SK-N-SH treated with all-trans-retinoic acid at 6 μM for 48 hours (cell line): ENCODE data around the gene ARHGAP24.

Experiments
- ATAC-seq: fragments of 200-7000 bp; cut with Tn5 transposase; 3 replicates; pipeline ENCODE4 v1.9.1; 2020; ENCODE audit warnings: mild to moderate bottlenecking, moderate library complexity
- BACH2 ChIP-seq: fragments of 250-450 bp; sonication (Bioruptor Pico); IDR thresholded peaks from 2 replicates; pipeline ENCODE4 v1.9.0; 2021; ENCODE audit warnings: mild to moderate bottlenecking, borderline replicate concordance
- CSDC2 ChIP-seq: fragments of 250-450 bp; sonication (Bioruptor Pico); IDR thresholded peaks from 2 replicates; pipeline ENCODE4 v1.5.0; 2020; ENCODE audit warnings: mild to moderate bottlenecking, moderate library complexity
- CSRNP3 ChIP-seq: fragments of 250-450 bp; sonication (Bioruptor Pico); IDR thresholded peaks from 2 replicates; pipeline ENCODE4 v1.5.1; 2021; ENCODE audit warnings: mild to moderate bottlenecking, moderate library complexity
- ESRRG ChIP-seq: fragments of 250-450 bp; sonication (Bioruptor Pico); IDR thresholded peaks from 2 replicates; pipeline ENCODE4 v1.6.1; 2021; ENCODE audit warnings: mild to moderate bottlenecking
- GLIS3 ChIP-seq: fragments of 250-450 bp; sonication (Bioruptor Pico); IDR thresholded peaks from 2 replicates; pipeline ENCODE4 v1.5.0; 2020; ENCODE audit warnings: mild to moderate bottlenecking, moderate library complexity
- PATZ1 ChIP-seq: fragments of 250-450 bp; sonication (Bioruptor Pico); IDR thresholded peaks from 2 replicates; pipeline ENCODE4 v1.8.0; 2020; ENCODE audit warnings: mild to moderate bottlenecking, moderate library complexity, borderline replicate concordance
- POU6F1 ChIP-seq: fragments of 250-450 bp; sonication (Bioruptor Pico); IDR thresholded peaks from 2 replicates; pipeline ENCODE4 v1.8.0; 2021; ENCODE audit warnings: low read depth, mild to moderate bottlenecking, moderate library complexity, borderline replicate concordance
- RARB ChIP-seq: fragments of 250-450 bp; sonication (Bioruptor Pico); IDR thresholded peaks from 2 replicates; pipeline ENCODE4 v1.8.0; 2021; ENCODE audit warnings: mild to moderate bottlenecking, moderate library complexity
- SNAI2 ChIP-seq: fragments of 250-450 bp; sonication (Bioruptor Pico); IDR thresholded peaks from 2 replicates; pipeline ENCODE4 v1.5.0; 2020; ENCODE audit warnings: mild to moderate bottlenecking, moderate library complexity
- TCF4 ChIP-seq: fragments of 250-450 bp; sonication (Bioruptor Pico); IDR thresholded peaks from 2 replicates; pipeline ENCODE4 v1.8.0; 2021; ENCODE audit warnings: mild to moderate bottlenecking, moderate library complexity, borderline replicate concordance
- TOX ChIP-seq: fragments of 250-450 bp; sonication (Bioruptor Pico); IDR thresholded peaks from 2 replicates; pipeline ENCODE4 v1.8.0; 2021; ENCODE audit warnings: mild to moderate bottlenecking, moderate library complexity, borderline replicate concordance
- TSHZ2 ChIP-seq: fragments of 250-450 bp; sonication (Bioruptor Pico); IDR thresholded peaks from 2 replicates; pipeline ENCODE4 v1.5.0; 2020; ENCODE audit warnings: mild to moderate bottlenecking, moderate library complexity
- ZC3H10 ChIP-seq: fragments of 250-450 bp; sonication (Bioruptor Pico); IDR thresholded peaks from 2 replicates; pipeline ENCODE4 v1.5.1; 2021; ENCODE audit warnings: mild to moderate bottlenecking, moderate library complexity
- ZFP3 ChIP-seq: fragments of 250-450 bp; sonication (Bioruptor Pico); IDR thresholded peaks from 2 replicates; pipeline ENCODE4 v1.5.0; 2020; ENCODE audit warnings: mild to moderate bottlenecking, moderate library complexity
- ZFP30 ChIP-seq: fragments of 450-650 bp; formaldehyde crosslinking; IDR thresholded peaks from 2 replicates; pipeline ENCODE4 v1.5.0; 2022; ENCODE audit warnings: mild to moderate bottlenecking, moderate library complexity
- ZNF565 ChIP-seq: fragments of 450-650 bp; formaldehyde crosslinking; conservative IDR thresholded peaks from 2 replicates; pipeline ENCODE4 v1.5.0; 2020; ENCODE audit warnings: low read depth, mild to moderate bottlenecking, moderate library complexity
- ZNF70 ChIP-seq: fragments of 450-650 bp; formaldehyde crosslinking; IDR thresholded peaks from 2 replicates; pipeline ENCODE4 v1.5.0; 2020; ENCODE audit warnings: mild to moderate bottlenecking, moderate library complexity
- ZNF8 ChIP-seq: fragments of 450-650 bp; formaldehyde crosslinking; IDR thresholded peaks from 2 replicates; pipeline ENCODE4 v1.5.0; 2020; ENCODE audit warnings: mild to moderate bottlenecking, moderate library complexity

Gene ARHGAP24

GRCh38 chr4:85520765-85521749, 46.1 kb downstream of the ARHGAP24 start (continued):
- TF ChIP-seq ZC3H10 (CRISPR knock-in tag): no peak
- TF ChIP-seq, all 23 proteins: peak for 0

- no peak for ATAC-seq
- TF ChIP-seq SNAI2: no peak
Measured at GRCh38 chr4:85522277-85522676, 47.3 kb downstream of the ARHGAP24 start.

GRCh38 chr4:85522836-85523235, 47.9 kb downstream of the ARHGAP24 start:
- TF ChIP-seq ZFP30 (CRISPR knock-in tag) (no peak), ZNF8 (no peak), CSRNP3 (CRISPR knock-in tag) (no peak), TOX (CRISPR knock-in tag) (no peak), POU6F1 (CRISPR knock-in tag) (no peak), TSHZ2 (no peak), ZNF70 (CRISPR knock-in tag) (no peak), BACH2 (CRISPR knock-in tag) (no peak), ESRRG (CRISPR knock-in tag) (no peak), ZC3H10 (CRISPR knock-in tag) (no peak)
- no peak for ATAC-seq

- TF ChIP-seq PATZ1 (CRISPR knock-in tag) (no peak), RARB (CRISPR knock-in tag) (no peak), TSHZ2 (no peak), TCF4 (CRISPR knock-in tag) (no peak), ZFP3 (CRISPR knock-in tag) (no peak), TOX (CRISPR knock-in tag) (no peak), ZNF70 (CRISPR knock-in tag) (no peak), GLIS3 (CRISPR knock-in tag) (no peak), CSDC2 (no peak), ZNF565 (no peak)
- TF ChIP-seq, all 23 proteins: peak for 0
- no peak for ATAC-seq
Measured at GRCh38 chr4:85527815-85528214, 52.9 kb downstream of the ARHGAP24 start.
